Raji (cell line): ENCODE measurements around the gene TMEM209.

Experiments used
- POLR2A ChIP-seq: IDR thresholded peaks from 2 replicates; pipeline ENCODE4 v1.6.1; 2011; ENCODE audit warnings: low read depth, low read length, control low read depth; ENCODE audit not compliant: insufficient read depth

TMEM209 gene

GRCh38 chr7:130141161-130141883 is 63.9 kb downstream of the TMEM209 start:
- TF ChIP-seq POLR2A: no peak

GRCh38 chr7:130140551-130141160 is 64.5 kb downstream of the TMEM209 start:
- no peak for TF ChIP-seq POLR2A

- TF ChIP-seq POLR2A: no peak
These were observed 65.8 kb downstream of the TMEM209 start for GRCh38 chr7:130139193-130139960.

- TF ChIP-seq POLR2A: no peak
These were observed 68.0 kb downstream of the TMEM209 start for GRCh38 chr7:130137207-130137606.

DNA sequence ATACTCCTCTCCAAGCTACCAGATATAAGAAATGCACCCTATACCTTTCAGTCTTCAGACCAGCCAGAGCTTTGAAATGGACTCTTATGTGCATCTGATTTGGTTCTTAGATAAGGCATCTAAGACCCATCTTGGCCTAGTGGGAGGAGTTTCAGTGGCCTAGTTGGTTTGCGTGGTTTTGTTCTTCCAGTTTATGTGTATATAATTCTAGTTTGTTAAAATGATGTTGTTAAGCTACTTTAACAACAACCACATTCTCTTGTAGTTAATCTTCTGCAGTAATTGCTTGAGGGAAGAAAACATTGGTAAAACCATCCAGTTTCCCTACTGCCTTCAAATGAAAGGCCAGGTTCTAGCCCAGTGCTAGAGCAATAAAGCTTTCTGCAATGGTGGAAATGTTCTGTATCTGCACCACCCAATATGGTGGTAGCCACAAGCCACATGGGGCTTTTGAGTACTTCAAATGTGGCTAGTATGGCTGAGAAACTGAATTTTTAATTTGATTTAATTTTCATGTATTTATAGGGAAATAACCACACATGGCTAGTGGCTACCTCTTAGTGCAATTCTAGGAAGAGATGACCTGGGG is 68.5 kb downstream of the TMEM209 start:
- no peak for TF ChIP-seq POLR2A

- TF ChIP-seq POLR2A: no peak
These were observed 69.7 kb downstream of the TMEM209 start for GRCh38 chr7:130135208-130136205.

DNA sequence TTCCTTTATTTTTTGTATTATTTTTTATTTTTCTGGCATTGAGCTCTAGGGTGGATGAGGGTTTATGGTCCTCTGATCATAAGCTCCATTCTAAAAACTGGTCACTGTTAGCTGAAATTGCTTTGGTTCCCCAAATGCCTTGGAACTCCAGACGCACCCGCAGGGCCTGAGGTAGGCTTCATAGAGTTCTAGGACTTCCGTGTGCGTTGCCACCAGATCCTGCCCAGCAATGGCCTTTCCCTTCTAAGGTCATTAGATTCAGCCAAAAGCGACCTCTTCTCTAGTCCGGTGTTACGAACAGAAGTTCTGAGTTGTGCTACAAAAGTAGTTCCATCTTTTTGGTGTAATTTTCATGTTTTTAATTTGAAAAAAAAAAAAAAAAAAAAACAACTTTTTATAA is 70.5 kb downstream of the TMEM209 start:
- TF ChIP-seq POLR2A: no peak

DNA sequence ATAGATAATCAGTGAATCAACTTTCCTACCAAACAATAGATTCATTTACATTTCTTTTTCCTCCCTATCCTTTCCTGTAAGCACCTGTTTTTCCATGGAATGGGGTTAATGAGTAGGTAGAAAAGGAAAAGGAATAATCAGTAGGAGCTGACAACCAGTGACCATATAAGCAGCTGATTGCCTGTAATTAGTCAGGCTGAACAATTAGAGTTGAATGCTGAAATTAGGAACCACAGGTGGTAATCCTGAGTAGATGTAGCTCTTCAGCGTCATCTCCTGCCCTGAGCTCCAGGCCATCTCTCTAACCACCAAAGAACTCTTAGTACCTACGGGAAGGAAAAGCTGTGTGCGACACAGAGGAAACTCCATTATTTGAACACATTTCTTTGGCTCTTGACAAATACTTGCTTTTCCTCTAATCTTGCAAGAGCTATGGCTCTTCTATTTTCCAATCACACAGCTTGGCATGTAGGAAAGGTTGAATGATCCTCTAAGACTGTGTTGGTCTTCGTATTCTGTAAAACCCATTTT is 71.0 kb downstream of the TMEM209 start:
- TF ChIP-seq POLR2A: no peak

DNA sequence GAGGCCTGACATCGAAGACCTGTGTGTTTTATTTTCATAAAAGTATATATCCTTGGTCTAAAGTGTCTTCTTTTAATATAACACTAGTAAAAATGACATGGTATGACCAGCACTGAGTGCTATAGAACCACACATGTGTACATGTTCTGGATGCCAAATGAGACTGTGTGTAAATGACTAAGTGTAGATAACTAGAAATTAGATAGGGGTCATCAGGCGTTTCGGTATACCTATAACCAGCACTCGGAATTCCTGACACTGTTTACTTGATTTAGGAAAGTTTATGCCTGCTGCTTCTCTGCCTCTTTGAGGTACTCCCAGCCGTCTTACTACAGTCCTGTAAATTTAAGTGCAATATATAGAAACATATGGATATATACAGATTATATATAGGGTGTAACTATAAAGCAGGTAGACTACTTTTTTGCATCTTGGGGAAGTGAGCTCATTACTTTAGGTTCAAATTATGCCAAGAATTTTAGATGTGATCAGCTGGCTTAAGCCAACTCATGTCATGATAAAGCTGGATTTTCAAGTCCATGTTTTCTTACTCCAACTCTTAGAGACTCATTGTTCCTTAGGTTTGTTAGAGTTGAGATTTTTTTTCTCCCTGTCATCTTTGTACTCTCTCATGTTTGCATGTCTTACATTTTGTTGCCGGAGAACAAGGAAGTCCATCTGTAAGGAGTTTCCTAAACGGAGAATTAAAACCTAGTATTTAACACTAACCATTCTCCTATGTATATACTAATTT is 72.0 kb downstream of the TMEM209 start:
- no peak for TF ChIP-seq POLR2A

- TF ChIP-seq POLR2A: no peak
These were observed 73.0 kb downstream of the TMEM209 start for GRCh38 chr7:130131964-130132875.

DNA sequence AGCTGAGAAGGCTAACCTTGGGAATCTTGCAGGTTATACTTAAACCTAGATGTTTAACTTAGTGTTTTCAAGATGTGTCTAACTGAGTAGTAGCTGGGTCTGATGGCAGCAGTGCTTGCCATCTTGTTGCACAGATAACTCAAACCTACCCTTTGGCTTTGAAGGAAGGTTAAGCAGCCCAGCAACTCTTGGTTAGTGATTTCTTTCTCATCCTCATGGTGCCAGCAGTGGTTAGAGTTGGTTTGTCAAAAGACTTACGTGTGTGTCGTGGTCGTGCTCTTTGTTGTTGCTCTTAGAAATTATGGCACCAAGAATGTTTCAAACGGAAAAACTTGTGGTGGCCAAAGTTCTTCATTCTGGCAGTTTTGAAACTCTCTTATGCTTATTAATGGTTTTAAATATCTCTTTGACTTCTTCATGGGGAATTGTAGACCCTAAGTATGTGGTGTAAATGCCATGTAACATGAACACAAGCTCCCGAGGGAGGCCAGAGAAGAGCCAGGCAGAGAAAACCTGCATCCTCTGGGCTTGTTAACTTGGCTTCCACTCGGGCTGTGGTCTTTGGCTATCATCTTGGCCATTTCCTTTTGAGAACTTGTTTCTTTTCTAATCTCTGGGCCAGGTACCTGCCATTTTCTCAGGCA is 73.9 kb downstream of the TMEM209 start:
- no peak for TF ChIP-seq POLR2A

DNA sequence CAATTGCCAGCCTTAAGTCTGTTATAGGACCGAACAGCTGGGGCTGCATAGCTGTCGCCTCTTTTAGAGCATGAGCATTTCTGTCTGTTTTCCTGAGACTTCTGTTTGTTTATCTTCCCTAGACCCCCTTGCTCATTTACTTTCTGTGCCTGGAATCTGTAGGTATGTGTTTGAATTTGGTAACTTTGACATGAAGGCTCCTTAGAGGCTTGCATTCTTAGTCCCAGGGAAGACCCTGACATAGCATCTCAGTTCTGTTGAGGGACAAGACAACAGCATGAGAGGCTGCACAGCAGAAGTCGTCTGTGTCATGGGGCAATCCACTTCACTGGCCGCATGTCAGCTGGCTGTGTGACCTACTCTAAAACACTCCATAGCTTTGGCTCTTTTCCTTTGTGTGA is 76.2 kb downstream of the TMEM209 start:
- TF ChIP-seq POLR2A: no peak
